ENCODE results near the gene ARHGEF19.
"Not testable (repeated sequence)": the region's sequence is repeated elsewhere in the genome, so short reads cannot be mapped to it uniquely, and the experiment has no call there.

Gene ARHGEF19

GRCh38 chr1:16163608-16164212 is 48.7 kb downstream of the ARHGEF19 start:
- not testable (repeated sequence) for H3K4ac ChIP-seq (ENCODE audit: low read depth, low read length); H4K12ac ChIP-seq (ENCODE audit: low read depth, low read length); H2AFZ ChIP-seq (ENCODE audit: insufficient read depth, low read length, poor library complexity); H2AK5ac ChIP-seq (ENCODE audit: low read length); H3K79me1 ChIP-seq (ENCODE audit: low read length); H3K27me3 ChIP-seq (ENCODE audit: insufficient read depth, low read length); H3K4me3 ChIP-seq (ENCODE audit: low read depth, low read length); H4K91ac ChIP-seq (ENCODE audit: low read depth, low read length); H3K9ac ChIP-seq (ENCODE audit: low read length); H3K36me3 ChIP-seq (ENCODE audit: control insufficient read depth in 1 of 2, insufficient read depth in 2 of 2, low read length in 2 of 2); H3K23ac ChIP-seq (ENCODE audit: low read length); H3K9me3 ChIP-seq (ENCODE audit: insufficient read depth, low read depth, low read length); H3K4me2 ChIP-seq (ENCODE audit: low read length); H2BK120ac ChIP-seq (ENCODE audit: insufficient read depth, low read length, poor library complexity); H3K18ac ChIP-seq (ENCODE audit: low read length); H4K8ac ChIP-seq (ENCODE audit: low read depth, low read length); H3K14ac ChIP-seq (ENCODE audit: low read length); H2BK5ac ChIP-seq (ENCODE audit: low read depth, low read length, poor library complexity); DNase-seq; H3K27ac ChIP-seq (ENCODE audit: low read depth, low read length); H3K79me2 ChIP-seq (ENCODE audit: control insufficient read depth, insufficient read depth, low read length, poor library complexity)
- Histone ChIP-seq H3K4me1 (ENCODE audit: control insufficient read depth in 1 of 2, insufficient read depth in 2 of 2, low read length in 2 of 2) (peaks cover 10 to 18% of the 10 kb centered on the region in 2 experiments), H2BK12ac (ENCODE audit: low read length) (peak overlapping the region; percentile 42)
- no CpG with 5 or more reads among the region's 12 CpGs for WGBS (ENCODE audit: extremely low coverage, insufficient coverage, insufficient read length)

GRCh38 chr1:16162163-16162822 is 50.2 kb downstream of the ARHGEF19 start:
- H2AFZ ChIP-seq (ENCODE audit: insufficient read depth, low read length, poor library complexity), result no peak overlapping the region
- H3K27ac ChIP-seq (ENCODE audit: low read depth, low read length), result no peak overlapping the region
- H2AK5ac ChIP-seq (ENCODE audit: low read length), result peak overlapping the region; percentile 54
- no CpG with 5 or more reads among the region's 32 CpGs for WGBS (ENCODE audit: extremely low coverage, insufficient coverage, insufficient read length)
- peak overlapping the region; percentile 67 for H4K91ac ChIP-seq (ENCODE audit: low read depth, low read length)
- no peak overlapping the region for H3K14ac ChIP-seq (ENCODE audit: low read length)
- peaks cover 4% of the 10 kb centered on the region for H3K79me1 ChIP-seq (ENCODE audit: low read length)
- H3K4me1 ChIP-seq (ENCODE audit: control insufficient read depth in 1 of 2, insufficient read depth in 2 of 2, low read length in 2 of 2), result peaks cover 10 to 15% of the 10 kb centered on the region in 2 experiments
- H2BK12ac ChIP-seq (ENCODE audit: low read length), result peak overlapping the region; percentile 52
- peak in 1 of 2 donors; percentile 45 for DNase-seq
- H4K12ac ChIP-seq (ENCODE audit: low read depth, low read length), result no peak overlapping the region
- H2BK5ac ChIP-seq (ENCODE audit: low read depth, low read length, poor library complexity), result peak overlapping the region; percentile 6
- H2BK120ac ChIP-seq (ENCODE audit: insufficient read depth, low read length, poor library complexity), result no peak overlapping the region
- H3K79me2 ChIP-seq (ENCODE audit: control insufficient read depth, insufficient read depth, low read length, poor library complexity), result no peaks in the 10 kb centered on the region
- peak overlapping the region; percentile 51 for H4K8ac ChIP-seq (ENCODE audit: low read depth, low read length)
- H3K4ac ChIP-seq (ENCODE audit: low read depth, low read length), result no peak overlapping the region
- H3K4me3 ChIP-seq (ENCODE audit: low read depth, low read length), result no peak overlapping the region
- no peak overlapping the region for H3K4me2 ChIP-seq (ENCODE audit: low read length)
- no peaks in the 10 kb centered on the region for H3K36me3 ChIP-seq (ENCODE audit: control insufficient read depth in 1 of 2, insufficient read depth in 2 of 2, low read length in 2 of 2)
- peak overlapping the region; percentile 82 for H3K18ac ChIP-seq (ENCODE audit: low read length)
- H3K23ac ChIP-seq (ENCODE audit: low read length), result no peak overlapping the region
- H3K27me3 ChIP-seq (ENCODE audit: insufficient read depth, low read length), result no peaks in the 10 kb centered on the region
- no peaks in the 10 kb centered on the region for H3K9me3 ChIP-seq (ENCODE audit: insufficient read depth, low read depth, low read length)
- no peak overlapping the region for H3K9ac ChIP-seq (ENCODE audit: low read length)

- no peak overlapping the region for H3K9ac ChIP-seq (ENCODE audit: low read length)
- no peak overlapping the region for H2BK120ac ChIP-seq (ENCODE audit: insufficient read depth, low read length, poor library complexity)
- no peaks in the 10 kb centered on the region for H3K79me2 ChIP-seq (ENCODE audit: control insufficient read depth, insufficient read depth, low read length, poor library complexity)
- peak overlapping the region; percentile 13 for H2AK5ac ChIP-seq (ENCODE audit: low read length)
- H2AFZ ChIP-seq (ENCODE audit: insufficient read depth, low read length, poor library complexity), result no peak overlapping the region
- no peak overlapping the region for H3K4ac ChIP-seq (ENCODE audit: low read depth, low read length)
- no peaks in the 10 kb centered on the region for H3K36me3 ChIP-seq (ENCODE audit: control insufficient read depth in 1 of 2, insufficient read depth in 2 of 2, low read length in 2 of 2)
- no peak overlapping the region for H3K4me3 ChIP-seq (ENCODE audit: low read depth, low read length)
- no peak overlapping the region for H3K14ac ChIP-seq (ENCODE audit: low read length)
- H3K18ac ChIP-seq (ENCODE audit: low read length), result no peak overlapping the region
- no CpG with 5 or more reads among the region's 5 CpGs for WGBS (ENCODE audit: extremely low coverage, insufficient coverage, insufficient read length)
- H2BK5ac ChIP-seq (ENCODE audit: low read depth, low read length, poor library complexity), result peak overlapping the region; percentile 6
- H4K12ac ChIP-seq (ENCODE audit: low read depth, low read length), result no peak overlapping the region
- H4K8ac ChIP-seq (ENCODE audit: low read depth, low read length), result no peak overlapping the region
- H3K27ac ChIP-seq (ENCODE audit: low read depth, low read length), result no peak overlapping the region
- H4K91ac ChIP-seq (ENCODE audit: low read depth, low read length), result peak overlapping the region; percentile 67
- peak overlapping the region; percentile 52 for H2BK12ac ChIP-seq (ENCODE audit: low read length)
- H3K4me1 ChIP-seq (ENCODE audit: control insufficient read depth in 1 of 2, insufficient read depth in 2 of 2, low read length in 2 of 2), result peaks cover 11 to 16% of the 10 kb centered on the region in 2 experiments
- no peak for DNase-seq
- H3K27me3 ChIP-seq (ENCODE audit: insufficient read depth, low read length), result no peaks in the 10 kb centered on the region
- no peaks in the 10 kb centered on the region for H3K9me3 ChIP-seq (ENCODE audit: insufficient read depth, low read depth, low read length)
- peaks cover 4% of the 10 kb centered on the region for H3K79me1 ChIP-seq (ENCODE audit: low read length)
- H3K4me2 ChIP-seq (ENCODE audit: low read length), result no peak overlapping the region
- H3K23ac ChIP-seq (ENCODE audit: low read length), result no peak overlapping the region
These were observed 50.7 kb downstream of the ARHGEF19 start for GRCh38 chr1:16161717-16162116.

GRCh38 chr1:16158993-16159831 is 53.2 kb downstream of the ARHGEF19 start:
- Histone ChIP-seq H3K79me2 (ENCODE audit: control insufficient read depth, insufficient read depth, low read length, poor library complexity) (peaks cover 9% of the 10 kb centered on the region), H3K27me3 (ENCODE audit: insufficient read depth, low read length) (no peaks in the 10 kb centered on the region), H4K8ac (ENCODE audit: low read depth, low read length) (no peak overlapping the region), H3K9ac (ENCODE audit: low read length) (no peak overlapping the region), H2BK12ac (ENCODE audit: low read length) (no peak overlapping the region), H4K91ac (ENCODE audit: low read depth, low read length) (no peak overlapping the region), H3K18ac (ENCODE audit: low read length) (no peak overlapping the region), H2BK120ac (ENCODE audit: insufficient read depth, low read length, poor library complexity) (no peak overlapping the region), H3K27ac (ENCODE audit: low read depth, low read length) (no peak overlapping the region), H3K14ac (ENCODE audit: low read length) (no peak overlapping the region), H3K4ac (ENCODE audit: low read depth, low read length) (no peak overlapping the region), H2BK5ac (ENCODE audit: low read depth, low read length, poor library complexity) (no peak overlapping the region), H3K4me2 (ENCODE audit: low read length) (no peak overlapping the region), H2AFZ (ENCODE audit: insufficient read depth, low read length, poor library complexity) (no peak overlapping the region), H3K23ac (ENCODE audit: low read length) (no peak overlapping the region), H3K79me1 (ENCODE audit: low read length) (peaks cover 20% of the 10 kb centered on the region), H3K36me3 (ENCODE audit: control insufficient read depth in 1 of 2, insufficient read depth in 2 of 2, low read length in 2 of 2) (no peaks in the 10 kb centered on the region), H3K9me3 (ENCODE audit: insufficient read depth, low read depth, low read length) (no peaks in the 10 kb centered on the region), H2AK5ac (ENCODE audit: low read length) (peak overlapping the region; percentile 50), H4K12ac (ENCODE audit: low read depth, low read length) (no peak overlapping the region), H3K4me1 (ENCODE audit: control insufficient read depth in 1 of 2, insufficient read depth in 2 of 2, low read length in 2 of 2) (peaks cover 13 to 17% of the 10 kb centered on the region in 2 experiments), H3K4me3 (ENCODE audit: low read depth, low read length) (no peak overlapping the region)
- WGBS (ENCODE audit: extremely low coverage, insufficient coverage, insufficient read length), result no CpG with 5 or more reads among the region's 16 CpGs
- DNase-seq, result no peak

Data from trophoblast cell (in vitro differentiated cells and primary cell).